ENCODE data around the gene IGSF9.

Gene IGSF9

GRCh38 chr1:159945483-159946241 is at the start of gene IGSF9:
Gene IGSF9, minus strand, starts transcription at chr1:159945613. Its CDS starts 2,159 bp downstream, at chr1:159943454.
- peak; percentile 70 to 74 for DNase-seq (ENCODE audit: low read depth in 2 of 2)

GRCh38 chr1:159994896-159995295 is 49.5 kb upstream of the IGSF9 start:
- no peak for DNase-seq (ENCODE audit: low read depth in 2 of 2)

GRCh38 chr1:159993911-159994310 is 48.5 kb upstream of the IGSF9 start:
- no peak for DNase-seq (ENCODE audit: low read depth in 2 of 2)

GRCh38 chr1:159992161-159992560 is 46.7 kb upstream of the IGSF9 start:
- no peak for DNase-seq (ENCODE audit: low read depth in 2 of 2)

- no peak for DNase-seq (ENCODE audit: low read depth in 2 of 2)
Observed at GRCh38 chr1:159991513-159991912, 46.1 kb upstream of the IGSF9 start.

- no peak for DNase-seq (ENCODE audit: low read depth in 2 of 2)
Observed at GRCh38 chr1:159990005-159990404, 44.6 kb upstream of the IGSF9 start.

- no peak for DNase-seq (ENCODE audit: low read depth in 2 of 2)
Observed at GRCh38 chr1:159989581-159989980, 44.2 kb upstream of the IGSF9 start.

- DNase-seq (ENCODE audit: low read depth in 2 of 2), result no peak
Observed at GRCh38 chr1:159988006-159988405, 42.6 kb upstream of the IGSF9 start.

- no peak for DNase-seq (ENCODE audit: low read depth in 2 of 2)
Observed at GRCh38 chr1:159987186-159987585, 41.8 kb upstream of the IGSF9 start.

GRCh38 chr1:159986531-159986930 is 41.1 kb upstream of the IGSF9 start:
- DNase-seq (ENCODE audit: low read depth in 2 of 2), result no peak

GRCh38 chr1:159986093-159986492 is 40.7 kb upstream of the IGSF9 start:
- no peak for DNase-seq (ENCODE audit: low read depth in 2 of 2)

GRCh38 chr1:159985473-159985872 is 40.1 kb upstream of the IGSF9 start:
- DNase-seq (ENCODE audit: low read depth in 2 of 2), result no peak

GRCh38 chr1:159983681-159984080 is 38.3 kb upstream of the IGSF9 start:
- no peak for DNase-seq (ENCODE audit: low read depth in 2 of 2)

- no peak for DNase-seq (ENCODE audit: low read depth in 2 of 2)
Observed at GRCh38 chr1:159982280-159982679, 36.9 kb upstream of the IGSF9 start.

GRCh38 chr1:159981351-159982055 is 36.1 kb upstream of the IGSF9 start:
- no peak for DNase-seq (ENCODE audit: low read depth in 2 of 2)

- DNase-seq (ENCODE audit: low read depth in 2 of 2), result no peak
Observed at GRCh38 chr1:159980786-159981185, 35.4 kb upstream of the IGSF9 start.

GRCh38 chr1:159980076-159980475 is 34.7 kb upstream of the IGSF9 start:
- no peak for DNase-seq (ENCODE audit: low read depth in 2 of 2)

GRCh38 chr1:159979257-159979656 is 33.8 kb upstream of the IGSF9 start:
- DNase-seq (ENCODE audit: low read depth in 2 of 2), result no peak

- no peak for DNase-seq (ENCODE audit: low read depth in 2 of 2)
Observed at GRCh38 chr1:159978107-159978398, 32.6 kb upstream of the IGSF9 start.

GRCh38 chr1:159977364-159978106 is 32.1 kb upstream of the IGSF9 start:
- DNase-seq (ENCODE audit: low read depth in 2 of 2), result no peak

GRCh38 chr1:159974350-159974965 is 29.0 kb upstream of the IGSF9 start:
- DNase-seq (ENCODE audit: low read depth in 2 of 2), result no peak

GRCh38 chr1:159973350-159973940 is 28.0 kb upstream of the IGSF9 start:
- no peak for DNase-seq (ENCODE audit: low read depth in 2 of 2)
